WTC11 (cell line): ENCODE measurements around the gene CCDC201.

Experiments
- ATF1 ChIP-seq: sonication (generic); formaldehyde crosslinking; IDR thresholded peaks from 2 replicates; pipeline ENCODE4 v1.8.1; 2023; ENCODE audit warnings: mild to moderate bottlenecking, moderate library complexity, missing genetic modification reagents
- CREM ChIP-seq: sonication (generic); formaldehyde crosslinking; IDR thresholded peaks from 2 replicates; pipeline ENCODE4 v1.8.1; 2022; ENCODE audit warnings: mild to moderate bottlenecking, missing genetic modification reagents, moderate library complexity
- CTCF ChIP-seq: fragments of 200-600 bp; IDR thresholded peaks from 2 replicates; pipeline ENCODE4 v1.8.0; 2022; ENCODE audit warnings: antibody characterized with exemption
- ELF4 ChIP-seq: sonication (generic); formaldehyde crosslinking; IDR thresholded peaks from 2 replicates; pipeline ENCODE4 v1.8.1; 2022; ENCODE audit warnings: low read depth, mild to moderate bottlenecking, moderate library complexity, missing genetic modification reagents
- MAX ChIP-seq: sonication (generic); formaldehyde crosslinking; IDR thresholded peaks from 2 replicates; pipeline ENCODE4 v1.8.0; 2022; ENCODE audit warnings: mild to moderate bottlenecking, missing genetic modification reagents
- NR1H2 ChIP-seq: sonication (generic); formaldehyde crosslinking; IDR thresholded peaks from 2 replicates; pipeline ENCODE4 v1.9.0; 2021; ENCODE audit warnings: mild to moderate bottlenecking, moderate library complexity, missing genetic modification reagents
- TCF7 ChIP-seq: sonication (generic); formaldehyde crosslinking; IDR thresholded peaks from 2 replicates; pipeline ENCODE4 v1.8.0; 2022; ENCODE audit warnings: mild to moderate bottlenecking, low read depth, missing genetic modification reagents, moderate library complexity
- TF ChIP-seq, protein P1 (sequence below): sonication (generic); formaldehyde crosslinking; IDR thresholded peaks from 2 replicates; pipeline ENCODE4 v1.8.1; 2022; ENCODE audit warnings: missing genetic modification reagents, borderline replicate concordance
- TF ChIP-seq, protein P2 (sequence below): sonication (generic); formaldehyde crosslinking; IDR thresholded peaks from 2 replicates; pipeline ENCODE4 v1.8.1; 2023; ENCODE audit warnings: mild to moderate bottlenecking, missing genetic modification reagents, moderate library complexity

DNA sequence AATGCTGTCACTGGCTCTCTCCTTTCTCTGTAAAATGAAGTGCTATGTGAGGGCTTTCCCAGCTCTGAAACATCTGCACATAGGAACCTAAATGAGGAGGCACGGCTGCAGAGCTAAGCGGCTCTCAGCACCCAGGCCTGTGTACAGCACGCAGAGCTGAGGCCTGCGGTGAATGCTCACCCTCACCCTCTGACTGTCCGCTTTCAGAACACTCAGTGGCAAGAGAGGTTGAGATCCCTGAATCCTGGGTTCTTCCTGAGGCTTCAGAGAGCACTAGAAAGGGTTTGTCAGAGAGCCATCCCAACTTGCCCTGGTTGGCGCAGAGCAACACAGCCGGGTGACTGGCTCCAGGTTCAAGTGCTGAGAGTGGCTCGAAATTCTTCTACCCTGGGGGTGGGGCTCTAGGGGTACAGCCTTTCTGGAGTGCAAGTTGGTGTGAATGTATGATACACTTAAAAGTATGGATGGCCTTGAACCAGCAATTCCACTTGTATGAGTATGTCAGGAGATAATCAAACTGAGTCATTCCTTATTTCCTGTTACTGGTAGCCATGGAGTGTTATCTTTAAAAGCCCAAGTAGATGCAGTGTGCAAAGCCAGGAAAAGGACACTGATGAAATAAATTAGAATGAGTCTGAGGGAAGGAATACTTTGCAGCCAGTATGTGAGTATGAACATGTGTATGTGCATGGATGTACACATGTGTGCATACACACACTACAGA lies 1.7 kb upstream of the CCDC201 start:
- TF ChIP-seq CTCF (no peak), ATF1 (CRISPR knock-in tag) (no peak), ELF4 (no peak), TCF7 (CRISPR knock-in tag) (no peak), MAX (CRISPR knock-in tag) (no peak), CREM (no peak), NR1H2 (no peak)
- TF ChIP-seq, protein P1, sequence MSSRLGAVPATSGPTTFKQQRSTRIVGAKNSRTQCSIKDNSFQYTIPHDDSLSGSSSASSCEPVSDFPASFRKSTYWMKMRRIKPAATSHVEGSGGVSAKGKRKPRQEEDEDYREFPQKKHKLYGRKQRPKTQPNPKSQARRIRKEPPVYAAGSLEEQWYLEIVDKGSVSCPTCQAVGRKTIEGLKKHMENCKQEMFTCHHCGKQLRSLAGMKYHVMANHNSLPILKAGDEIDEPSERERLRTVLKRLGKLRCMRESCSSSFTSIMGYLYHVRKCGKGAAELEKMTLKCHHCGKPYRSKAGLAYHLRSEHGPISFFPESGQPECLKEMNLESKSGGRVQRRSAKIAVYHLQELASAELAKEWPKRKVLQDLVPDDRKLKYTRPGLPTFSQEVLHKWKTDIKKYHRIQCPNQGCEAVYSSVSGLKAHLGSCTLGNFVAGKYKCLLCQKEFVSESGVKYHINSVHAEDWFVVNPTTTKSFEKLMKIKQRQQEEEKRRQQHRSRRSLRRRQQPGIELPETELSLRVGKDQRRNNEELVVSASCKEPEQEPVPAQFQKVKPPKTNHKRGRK (CRISPR knock-in tag), result no peak
- TF ChIP-seq, protein P2, sequence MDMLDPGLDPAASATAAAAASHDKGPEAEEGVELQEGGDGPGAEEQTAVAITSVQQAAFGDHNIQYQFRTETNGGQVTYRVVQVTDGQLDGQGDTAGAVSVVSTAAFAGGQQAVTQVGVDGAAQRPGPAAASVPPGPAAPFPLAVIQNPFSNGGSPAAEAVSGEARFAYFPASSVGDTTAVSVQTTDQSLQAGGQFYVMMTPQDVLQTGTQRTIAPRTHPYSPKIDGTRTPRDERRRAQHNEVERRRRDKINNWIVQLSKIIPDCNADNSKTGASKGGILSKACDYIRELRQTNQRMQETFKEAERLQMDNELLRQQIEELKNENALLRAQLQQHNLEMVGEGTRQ (CRISPR knock-in tag), result no peak
